ENCODE data around the gene PGM2L1. TPM values are rescaled to one million over a fixed set of nuclear protein-coding genes. Genes with fewer than 3 reads are reported as not detected.

Gene PGM2L1
- total RNA-seq, 2 experiments from 2014 or later: 8.8 to 11.0 TPM

DNA sequence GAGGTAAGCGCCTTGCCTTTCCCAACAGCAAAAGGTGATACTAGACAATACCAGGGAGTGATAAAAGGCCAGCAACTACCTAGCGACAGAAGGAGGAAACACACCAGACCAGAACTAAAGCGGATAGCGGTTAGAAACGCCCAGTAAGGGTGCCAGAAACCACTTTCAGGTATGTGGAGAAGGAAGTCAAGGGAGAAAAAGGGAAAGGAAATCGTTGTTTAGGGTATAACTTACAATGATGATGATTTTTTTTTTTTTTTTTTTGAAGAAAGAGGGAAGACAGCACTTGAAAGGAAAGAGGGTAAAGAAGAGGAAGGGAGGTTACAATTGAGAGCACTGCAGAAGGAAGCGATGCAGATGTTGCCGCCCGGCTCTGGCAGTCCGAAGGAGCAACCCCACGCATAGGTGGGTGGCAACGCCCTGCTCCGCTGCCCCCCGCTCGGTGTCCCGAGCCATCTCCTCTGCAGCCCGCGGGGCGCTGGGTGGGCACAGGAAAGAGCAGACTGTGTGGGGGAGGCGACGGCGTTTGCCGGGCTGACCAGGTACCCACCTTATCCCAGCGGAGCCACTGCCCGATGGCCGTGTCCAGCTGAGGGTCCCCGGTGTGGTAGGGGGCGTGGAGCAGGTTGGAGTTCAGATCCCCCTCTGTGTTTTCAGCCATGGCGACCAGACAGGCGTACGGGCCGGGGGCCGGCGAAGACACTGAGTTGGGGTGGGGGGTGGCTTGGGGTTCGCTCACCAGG lies 561 bp downstream of the PGM2L1 start:
- DNase-seq (peak; percentile 55), ATAC-seq (peak; percentile 12)
- no peaks in the 10 kb centered on the region for H3K27me3 Mint-ChIP-seq
- peaks cover 44% of the 10 kb centered on the region for H3K4me1 Mint-ChIP-seq
- H3K36me3 Mint-ChIP-seq (ENCODE audit: low read depth): peaks cover 1% of the 10 kb centered on the region
- H3K9me3 Mint-ChIP-seq (ENCODE audit: low read depth): no peaks in the 10 kb centered on the region
- intact Hi-C loops (cut with DNase I, micrococcal nuclease): loop anchor here (1.0 to 10.0 kb wide), 18 partner anchors 7 to 1985 kb away; partner anchors contain the start of genes C2CD3 (in 2 of the 2), LIPT2 (in 2 of the 2), POLD3 (in 2 of the 2) and PPME1 (in 2 of the 2)
- CTCF ChIA-PET: interaction anchor here (0.6 to 2.5 kb wide), 3 partner anchors 47 to 633 kb away, joined by 4 to 12 read pairs (median 4); no protein-coding TSS in a partner anchor
- H3K27ac Mint-ChIP-seq: peak overlapping the region; percentile 83
- POLR2A ChIA-PET: interaction anchor here (1.1 kb wide), 3 partner anchors 7 to 52 kb away, joined by 5 to 11 read pairs (median 6); no protein-coding TSS in a partner anchor
- peak overlapping the region; percentile 92 for H3K4me3 Mint-ChIP-seq

DNA sequence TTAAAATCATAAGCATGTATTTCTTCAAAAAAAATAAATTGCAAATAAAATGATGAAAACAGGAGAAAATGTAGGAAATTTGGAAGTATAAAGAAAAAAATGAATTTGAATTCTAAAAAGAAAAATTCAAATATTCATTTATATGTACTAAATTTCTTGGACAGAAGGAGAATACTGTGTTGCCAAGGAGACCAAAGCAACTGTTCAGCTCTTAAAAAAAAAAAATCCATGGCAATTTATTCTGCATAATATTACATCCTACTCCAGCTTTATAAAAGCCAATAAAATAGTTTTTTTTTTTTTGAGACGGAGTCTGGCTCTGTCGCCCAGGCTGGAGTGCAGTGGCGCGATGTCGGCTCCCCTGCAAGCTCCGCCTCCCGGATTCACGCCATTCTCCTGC lies 6.0 kb downstream of the PGM2L1 start:
- no peaks in the 10 kb centered on the region for H3K9me3 Mint-ChIP-seq (ENCODE audit: low read depth)
- DNase-seq: no peak
- no peaks in the 10 kb centered on the region for H3K27me3 Mint-ChIP-seq
- no peak overlapping the region for H3K4me3 Mint-ChIP-seq
- H3K36me3 Mint-ChIP-seq (ENCODE audit: low read depth): no peaks in the 10 kb centered on the region
- peaks cover 50% of the 10 kb centered on the region for H3K4me1 Mint-ChIP-seq
- no peak overlapping the region for H3K27ac Mint-ChIP-seq
- ChIA-PET CTCF (interaction anchor here (0.6 to 5.2 kb wide), 9 partner anchors 13 to 71 kb away, joined by 3 to 102 read pairs (median 3); no protein-coding TSS in a partner anchor), POLR2A (no interaction called here)
- intact Hi-C loops (cut with DNase I, micrococcal nuclease): loop anchor here in 1 of 2 experiments (10.0 kb wide), 1 partner anchor 593 kb away; the partner anchor contains the start of gene NEU3
- no peak for ATAC-seq

DNA sequence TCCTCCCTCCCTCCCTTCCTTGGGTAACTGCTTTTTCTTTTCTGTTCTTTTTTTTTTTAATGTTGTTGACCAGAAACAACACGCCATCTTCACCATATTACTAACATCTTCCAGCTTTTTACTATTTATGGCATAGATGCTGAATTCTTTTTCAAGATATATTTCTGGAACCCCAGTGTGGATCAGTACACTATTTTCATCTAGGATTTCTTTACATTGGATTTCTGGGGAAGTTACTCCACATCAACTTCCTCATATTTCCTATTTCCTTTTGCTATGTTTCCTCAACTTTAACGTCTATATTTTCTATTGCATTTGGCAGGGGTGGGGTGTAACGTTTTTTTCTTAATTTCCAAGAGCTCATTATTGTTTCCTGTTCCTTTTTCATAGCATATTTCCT lies 7.0 kb downstream of the PGM2L1 start:
- H3K27me3 Mint-ChIP-seq: no peaks in the 10 kb centered on the region
- DNase-seq: no peak
- H3K27ac Mint-ChIP-seq: peak overlapping the region; percentile 79
- POLR2A ChIA-PET: interaction anchor here (0.6 to 1.2 kb wide), 3 partner anchors 7 to 70 kb away, joined by 3 to 11 read pairs (median 4); partner anchors contain the start of gene PGM2L1
- CTCF ChIA-PET: interaction anchor here (0.6 to 5.2 kb wide), 10 partner anchors 8 to 181 kb away, joined by 3 to 102 read pairs (median 6); partner anchors contain the start of gene PGM2L1
- no peaks in the 10 kb centered on the region for H3K9me3 Mint-ChIP-seq (ENCODE audit: low read depth)
- peaks cover 51% of the 10 kb centered on the region for H3K4me1 Mint-ChIP-seq
- intact Hi-C loops (cut with DNase I, micrococcal nuclease): loop anchor here (2.0 to 10.0 kb wide), 3 partner anchors 28 to 594 kb away; partner anchors contain the start of genes LIPT2 (in 1 of the 2) and NEU3 (in 1 of the 2)
- no peak for ATAC-seq
- H3K36me3 Mint-ChIP-seq (ENCODE audit: low read depth): no peaks in the 10 kb centered on the region
- H3K4me3 Mint-ChIP-seq: peak overlapping the region; percentile 46

DNA sequence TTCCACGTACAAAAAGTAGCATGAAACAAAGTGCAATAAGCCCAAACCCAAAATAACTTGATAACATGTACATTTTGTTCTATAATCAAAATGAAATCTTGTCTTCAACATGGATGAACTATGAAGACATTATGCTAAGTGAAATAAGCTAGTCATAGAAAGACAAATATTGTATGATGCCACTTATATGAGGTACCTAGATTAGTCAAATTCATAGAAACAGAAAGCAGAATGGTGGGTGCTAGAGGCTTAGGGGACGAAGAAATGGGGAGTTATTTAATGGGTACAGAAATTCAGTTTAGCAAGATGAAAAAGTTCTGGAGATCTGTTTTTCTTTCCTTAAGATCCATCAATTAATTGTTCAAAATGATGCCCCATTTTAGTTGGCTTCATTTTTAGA lies 7.5 kb downstream of the PGM2L1 start:
- POLR2A ChIA-PET: interaction anchor here (0.6 to 1.2 kb wide), 3 partner anchors 8 to 70 kb away, joined by 3 to 11 read pairs (median 4); partner anchors contain the start of gene PGM2L1
- DNase-seq (no peak), ATAC-seq (peak; percentile 85)
- intact Hi-C loops (cut with DNase I, micrococcal nuclease): loop anchor here (1.0 to 10.0 kb wide), 5 partner anchors 8 to 594 kb away; partner anchors contain the start of genes LIPT2 (in 1 of the 2), NEU3 (in 1 of the 2) and PGM2L1 (in 1 of the 2)
- Mint-ChIP-seq H3K27ac (peak overlapping the region; percentile 79), H3K9me3 (ENCODE audit: low read depth) (no peaks in the 10 kb centered on the region), H3K36me3 (ENCODE audit: low read depth) (no peaks in the 10 kb centered on the region), H3K27me3 (no peaks in the 10 kb centered on the region), H3K4me3 (peak overlapping the region; percentile 46), H3K4me1 (peaks cover 51% of the 10 kb centered on the region)
- CTCF ChIA-PET: interaction anchor here (0.8 to 5.2 kb wide), 15 partner anchors 9 to 335 kb away, joined by 3 to 102 read pairs (median 5); partner anchors contain the start of genes PGM2L1 and POLD3

DNA sequence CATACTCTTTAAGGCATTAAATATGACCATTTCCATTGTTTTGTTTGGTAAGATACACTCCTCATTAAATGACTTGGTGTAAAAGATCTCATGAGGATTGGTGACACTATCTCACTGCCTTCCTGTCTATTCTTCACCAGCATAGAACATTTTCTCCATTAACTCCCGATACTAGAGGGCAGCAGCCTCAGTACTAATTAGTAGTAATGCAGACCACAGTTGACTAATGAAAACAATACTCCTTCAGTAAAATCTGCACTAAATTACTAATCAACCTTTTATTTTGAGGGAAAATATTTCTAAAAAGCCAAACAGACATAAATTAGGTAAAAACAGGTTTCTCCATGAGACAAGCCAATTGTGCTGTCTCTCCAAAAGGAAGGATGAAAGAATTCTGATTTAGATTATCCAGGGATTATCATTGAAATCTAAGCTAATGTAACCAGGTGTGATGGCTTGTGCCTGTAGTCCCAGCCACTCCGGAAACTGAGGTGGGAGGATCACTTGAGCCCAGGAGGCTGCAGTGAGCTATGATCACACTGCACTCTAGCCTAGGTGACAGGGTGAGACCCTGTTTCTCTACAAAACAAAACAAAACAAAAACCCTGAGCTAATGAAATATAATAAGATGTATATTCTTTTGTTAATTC lies 9.4 kb downstream of the PGM2L1 start:
- ATAC-seq (peak; percentile 81), DNase-seq (peak; percentile 81)
- no peaks in the 10 kb centered on the region for H3K36me3 Mint-ChIP-seq (ENCODE audit: low read depth)
- intact Hi-C loops (cut with DNase I, micrococcal nuclease): loop anchor here (1.0 to 2.0 kb wide), 3 partner anchors 60 to 181 kb away; partner anchors contain the start of gene LIPT2 (in 1 of the 2)
- H3K4me1 Mint-ChIP-seq: peaks cover 41% of the 10 kb centered on the region
- no peak overlapping the region for H3K4me3 Mint-ChIP-seq
- H3K27me3 Mint-ChIP-seq: no peaks in the 10 kb centered on the region
- peak overlapping the region; percentile 75 for H3K27ac Mint-ChIP-seq
- POLR2A ChIA-PET: interaction anchor here (0.7 kb wide), 1 partner anchor 10 kb away, joined by 6 read pairs; the partner anchor contains the start of gene PGM2L1
- no peaks in the 10 kb centered on the region for H3K9me3 Mint-ChIP-seq (ENCODE audit: low read depth)
- CTCF ChIA-PET: interaction anchor here (0.7 to 5.2 kb wide), 21 partner anchors 9 to 205 kb away, joined by 3 to 102 read pairs (median 4); partner anchors contain the start of genes LIPT2 and PGM2L1

DNA sequence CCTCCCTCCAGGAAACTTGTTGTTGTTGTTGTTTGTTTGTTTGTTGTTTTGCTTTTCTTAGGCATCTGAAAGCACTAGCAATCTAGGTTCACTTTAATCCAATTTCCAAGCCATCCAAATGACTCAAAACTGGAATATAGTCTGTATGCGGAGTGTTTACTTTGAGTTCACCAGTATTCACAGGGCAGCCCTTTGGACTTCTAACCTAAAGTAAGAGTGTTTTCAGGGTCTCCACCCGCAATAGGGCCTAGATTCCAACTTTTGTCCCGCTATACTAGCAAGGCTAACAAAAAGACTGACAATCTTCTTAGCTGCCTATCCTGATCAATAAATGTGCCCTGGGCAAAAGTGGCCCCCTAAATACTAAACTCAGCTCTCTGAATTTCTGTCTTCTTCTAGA lies 13.6 kb downstream of the PGM2L1 start:
- CTCF ChIA-PET: interaction anchor here (0.6 to 3.2 kb wide), 2 partner anchors 62 to 65 kb away, joined by 3 to 20 read pairs; no protein-coding TSS in a partner anchor
- ATAC-seq (no peak), DNase-seq (no peak)
- POLR2A ChIA-PET: no interaction called here
- H3K4me1 Mint-ChIP-seq: peaks cover 25% of the 10 kb centered on the region
- H3K27ac Mint-ChIP-seq: no peak overlapping the region
- H3K27me3 Mint-ChIP-seq: no peaks in the 10 kb centered on the region
- H3K36me3 Mint-ChIP-seq (ENCODE audit: low read depth): peaks cover 2% of the 10 kb centered on the region
- no peaks in the 10 kb centered on the region for H3K9me3 Mint-ChIP-seq (ENCODE audit: low read depth)
- no peak overlapping the region for H3K4me3 Mint-ChIP-seq
- intact Hi-C loops (cut with DNase I, micrococcal nuclease): no loop called here

DNA sequence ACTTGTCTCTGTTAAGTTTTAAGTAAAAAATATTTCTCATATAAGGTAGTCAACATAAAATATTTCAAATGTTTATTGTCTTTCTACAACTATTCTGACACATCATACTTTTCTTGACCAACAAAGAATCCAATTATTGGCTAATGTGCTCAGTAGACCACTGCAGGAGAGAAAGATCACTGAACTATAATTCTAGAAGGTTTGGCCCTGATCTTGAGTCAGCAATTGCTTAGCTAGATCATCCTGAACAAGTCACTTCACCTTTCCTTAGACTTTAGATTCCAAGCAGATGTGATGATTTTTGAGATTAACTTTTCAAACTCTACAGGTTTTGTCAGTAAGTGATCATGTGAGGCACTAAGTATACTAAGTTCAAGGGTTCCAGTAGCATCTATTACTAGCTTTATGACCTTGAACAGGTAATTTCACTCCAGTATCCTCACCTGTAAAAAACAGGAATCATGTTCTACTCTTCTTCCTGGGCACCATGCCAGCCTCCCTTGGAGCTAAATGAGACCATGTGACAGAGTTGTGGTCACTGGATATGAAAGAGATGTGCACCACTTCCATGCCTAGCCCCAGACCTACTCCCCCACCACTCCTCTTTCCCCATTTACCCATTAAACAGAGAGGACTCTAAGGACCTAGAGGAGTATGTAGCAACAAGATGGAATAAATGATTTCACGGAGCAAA lies 17.3 kb downstream of the PGM2L1 start:
- intact Hi-C loops (cut with DNase I, micrococcal nuclease): no loop called here
- CTCF ChIA-PET: interaction anchor here (0.6 to 3.1 kb wide), 4 partner anchors 9 to 190 kb away, joined by 3 to 18 read pairs (median 3); no protein-coding TSS in a partner anchor
- no peak for DNase-seq
- Mint-ChIP-seq H3K27ac (no peak overlapping the region), H3K4me3 (no peak overlapping the region), H3K4me1 (peaks cover 15% of the 10 kb centered on the region), H3K27me3 (no peaks in the 10 kb centered on the region), H3K9me3 (ENCODE audit: low read depth) (no peaks in the 10 kb centered on the region), H3K36me3 (ENCODE audit: low read depth) (peaks cover 2% of the 10 kb centered on the region)
- ATAC-seq: no peak
- POLR2A ChIA-PET: no interaction called here

DNA sequence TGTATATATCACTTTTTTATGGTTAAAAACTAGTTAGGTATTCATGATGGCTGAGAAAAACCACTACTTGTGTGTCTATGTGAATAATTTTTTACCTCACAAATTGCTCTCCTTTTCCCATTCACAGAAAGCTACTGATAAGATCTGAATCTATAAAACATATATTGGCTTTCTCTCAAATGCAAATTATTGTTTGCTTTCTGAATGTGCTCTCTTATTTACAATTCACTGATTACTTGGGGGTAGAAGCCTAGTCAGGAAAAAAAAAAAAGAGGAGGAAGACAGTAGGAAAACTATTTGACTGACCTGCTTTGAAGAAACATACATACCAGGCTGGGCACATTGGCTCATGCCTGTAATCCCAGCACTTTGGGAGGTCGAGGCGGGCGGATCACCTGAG lies 20.5 kb downstream of the PGM2L1 start:
- CTCF ChIA-PET: interaction anchor here (1.3 kb wide), 1 partner anchor 116 kb away, joined by 3 read pairs; the partner anchor contains the start of gene LIPT2
- POLR2A ChIA-PET: no interaction called here

DNA sequence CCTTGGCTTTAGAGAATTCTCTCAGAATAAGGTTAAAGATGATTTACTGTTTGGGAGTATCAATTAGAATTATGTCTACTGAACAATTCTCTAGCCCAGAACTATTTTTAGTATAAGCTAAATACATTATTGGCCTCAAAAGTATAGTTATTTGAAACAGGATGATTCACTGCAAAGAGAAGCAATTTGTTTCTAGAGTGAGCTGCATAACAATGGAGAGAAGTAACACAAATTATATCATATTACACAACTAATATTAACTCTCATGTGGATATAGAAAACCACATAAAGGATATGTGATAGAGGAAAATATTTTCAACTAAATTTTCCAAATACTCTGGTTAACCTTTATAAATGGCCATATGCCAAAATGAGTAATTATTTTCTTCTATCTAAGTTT lies 24.9 kb downstream of the PGM2L1 start:
- Mint-ChIP-seq H3K9me3 (ENCODE audit: low read depth) (no peaks in the 10 kb centered on the region), H3K4me1 (no peaks in the 10 kb centered on the region), H3K36me3 (ENCODE audit: low read depth) (peaks cover 6% of the 10 kb centered on the region), H3K27me3 (no peaks in the 10 kb centered on the region), H3K27ac (no peak overlapping the region), H3K4me3 (no peak overlapping the region)
- ATAC-seq (no peak), DNase-seq (no peak)
- intact Hi-C loops (cut with DNase I, micrococcal nuclease): no loop called here
- ChIA-PET CTCF (interaction anchor here (1.3 to 1.6 kb wide), 3 partner anchors 19 to 117 kb away, joined by 3 to 10 read pairs (median 3); no protein-coding TSS in a partner anchor), POLR2A (no interaction called here)

More for the DNA sequence above, 20.5 kb downstream of the PGM2L1 start:
- DNase-seq: no peak
- Mint-ChIP-seq H3K4me1 (peaks cover 15% of the 10 kb centered on the region), H3K27me3 (no peaks in the 10 kb centered on the region), H3K9me3 (ENCODE audit: low read depth) (no peaks in the 10 kb centered on the region), H3K4me3 (no peak overlapping the region), H3K27ac (no peak overlapping the region), H3K36me3 (ENCODE audit: low read depth) (peaks cover 6% of the 10 kb centered on the region)
- intact Hi-C loops (cut with DNase I, micrococcal nuclease): no loop called here
- ATAC-seq: no peak

DNA sequence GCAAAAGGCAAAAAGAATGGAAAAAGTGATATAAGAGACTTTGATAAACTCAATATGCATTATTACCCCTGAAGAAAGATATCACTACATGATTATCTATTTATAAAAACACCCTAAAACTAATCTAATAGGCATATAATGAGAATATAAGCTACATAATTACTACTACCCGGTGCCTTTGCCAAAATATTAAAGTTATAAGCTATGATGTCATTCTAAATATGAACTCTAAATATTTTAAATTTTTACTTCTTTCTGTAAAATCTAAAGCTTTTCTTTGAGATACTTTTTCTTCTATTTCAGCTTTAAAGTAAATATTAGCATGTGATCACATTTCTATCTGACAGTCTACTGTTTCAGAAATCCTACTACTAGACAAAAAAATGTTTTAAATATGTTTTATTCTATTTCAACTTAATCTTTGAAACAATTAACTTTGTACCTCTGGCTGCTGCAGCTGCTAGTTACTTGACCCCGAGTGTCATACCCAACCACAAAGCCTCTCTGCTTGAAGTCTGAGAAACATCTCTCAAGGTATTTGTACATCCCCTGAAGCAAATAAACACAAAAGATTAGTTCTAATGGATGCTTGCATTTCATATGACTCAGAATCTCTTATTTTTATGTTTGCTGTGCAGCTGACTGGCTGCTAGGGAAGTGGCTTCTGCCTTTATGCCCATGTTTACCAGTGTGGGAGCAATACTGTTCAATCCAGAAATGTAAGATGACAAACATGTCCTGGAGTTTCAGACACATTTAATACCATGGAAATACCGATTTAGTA lies 26.8 kb downstream of the PGM2L1 start:
- Mint-ChIP-seq H3K27me3 (no peaks in the 10 kb centered on the region), H3K4me3 (no peak overlapping the region), H3K27ac (no peak overlapping the region), H3K9me3 (ENCODE audit: low read depth) (no peaks in the 10 kb centered on the region), H3K4me1 (no peaks in the 10 kb centered on the region), H3K36me3 (ENCODE audit: low read depth) (peaks cover 6% of the 10 kb centered on the region)
- intact Hi-C loops (cut with DNase I, micrococcal nuclease): no loop called here
- ATAC-seq: no peak
- DNase-seq: no peak
- POLR2A ChIA-PET: no interaction called here
- CTCF ChIA-PET: interaction anchor here (0.5 to 1.7 kb wide), 4 partner anchors 16 to 20 kb away, joined by 3 to 5 read pairs (median 4); no protein-coding TSS in a partner anchor

Data from activated CD4-positive, alpha-beta T cell treated with anti-CD3 and anti-CD28 coated beads for 36 hours (primary cell).